HG03103 (cell line): ENCODE data around the gene LHX3.

Experiments used
- ATAC-seq: cut with Tn5 transposase; IDR thresholded peaks from one replicate; pipeline ENCODE4 v1.9.1; 2021; ENCODE audit warnings: low read depth; ENCODE audit not compliant: unreplicated experiment

LHX3 gene

DNA sequence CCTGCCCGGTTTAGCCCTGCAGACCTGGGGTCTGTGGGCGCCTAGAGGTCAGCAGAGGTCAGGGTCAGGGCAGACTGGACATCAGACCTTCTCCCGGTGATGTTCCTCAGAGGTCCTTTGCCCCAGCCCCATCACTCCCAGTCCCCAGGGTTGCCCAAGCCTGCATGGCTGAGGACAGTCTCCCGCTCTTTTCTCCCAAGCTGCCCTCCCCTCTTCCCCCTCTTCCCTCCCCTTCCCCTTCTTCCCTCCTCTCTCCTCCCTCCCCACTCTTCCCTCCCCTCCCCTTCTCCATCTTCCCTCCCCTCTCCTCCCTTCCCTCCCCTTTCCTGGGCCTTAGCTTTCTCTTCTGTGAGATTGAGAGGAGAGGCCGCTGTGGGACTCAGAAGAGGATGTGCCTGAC is 10.4 kb downstream of the LHX3 start:
- ATAC-seq, result no peak

DNA sequence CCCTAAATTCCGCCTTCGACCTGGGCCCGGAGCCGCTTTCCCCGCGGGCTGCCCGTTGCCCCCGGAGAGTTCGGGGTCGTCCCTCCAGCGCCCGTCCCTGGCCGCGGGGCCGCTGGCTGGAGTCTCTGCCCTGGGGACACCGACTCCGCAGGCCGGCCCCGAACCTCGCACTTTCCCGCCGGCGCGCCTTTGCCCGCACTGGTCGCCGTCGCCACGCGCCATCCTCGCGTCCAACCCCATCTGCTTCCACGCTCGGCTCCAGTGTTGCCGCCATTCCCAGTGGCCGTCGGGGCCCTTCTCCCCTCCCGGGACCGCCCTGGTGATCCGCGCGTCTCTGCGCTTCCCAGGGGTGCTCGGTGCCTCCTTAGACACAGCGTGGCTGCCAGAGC is 11.0 kb downstream of the LHX3 start:
- ATAC-seq, result no peak

- ATAC-seq, result no peak
These were observed 11.6 kb downstream of the LHX3 start for GRCh38 chr9:136193127-136193890.

DNA sequence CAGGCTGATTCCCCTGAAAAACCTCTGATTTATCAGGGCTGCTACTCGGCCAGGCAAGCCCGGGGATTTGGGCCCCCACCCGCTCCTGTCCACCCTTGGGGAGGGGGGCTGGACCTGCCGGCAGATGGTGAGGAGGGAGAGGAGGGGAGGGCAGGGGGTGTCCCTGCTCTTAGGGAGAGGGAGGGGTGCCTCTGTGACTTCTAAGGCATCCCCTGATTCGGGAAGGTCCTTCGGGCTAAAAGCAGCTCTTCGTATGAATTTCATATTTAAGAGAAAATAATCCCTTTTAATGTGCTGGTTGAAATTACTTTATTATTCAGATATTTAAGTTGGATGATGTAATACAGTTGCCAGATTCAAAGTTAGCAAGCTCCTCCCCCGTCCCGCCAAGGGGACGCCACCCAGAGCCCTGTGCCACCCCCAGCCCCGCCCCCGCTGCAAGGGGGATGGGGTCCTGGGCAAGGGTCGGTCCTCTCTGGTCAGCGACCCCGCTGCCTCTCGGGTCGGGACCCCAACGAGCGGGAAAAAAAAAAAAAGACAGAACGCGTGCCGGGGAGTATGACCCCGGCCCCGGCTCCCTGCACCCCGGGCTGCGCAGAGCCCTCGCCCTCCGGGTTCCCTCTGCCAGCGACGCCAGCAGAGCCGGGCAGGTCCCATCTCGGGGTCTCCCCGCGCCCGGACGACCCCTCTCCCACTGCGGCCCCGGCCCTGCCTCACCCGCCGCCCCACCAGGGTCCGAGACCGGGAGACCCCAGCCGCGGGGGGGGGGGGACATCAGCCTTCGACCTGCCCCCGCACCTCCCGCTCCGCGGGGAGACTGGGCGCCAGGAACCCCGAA is 12.4 kb downstream of the LHX3 start:
- ATAC-seq, result no peak

DNA sequence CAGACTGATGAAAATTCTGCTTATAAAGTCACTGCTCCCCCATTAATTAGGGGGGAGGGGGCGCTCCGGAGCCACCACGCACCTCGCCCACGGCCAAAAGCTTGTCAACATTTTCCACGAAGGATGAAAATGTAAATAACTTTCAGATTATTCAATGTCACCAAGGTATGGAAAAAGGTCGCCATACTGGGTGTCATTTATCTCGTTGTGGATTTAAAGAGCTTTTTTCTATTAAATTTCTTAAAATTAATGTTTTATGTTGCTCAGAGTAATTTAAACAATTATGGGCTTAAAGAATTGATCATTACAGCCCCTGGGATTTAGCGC is 13.0 kb downstream of the LHX3 start:
- no peak for ATAC-seq

GRCh38 chr9:136191099-136191959 is 13.6 kb downstream of the LHX3 start:
- no peak for ATAC-seq

GRCh38 chr9:136190656-136191055 is 14.3 kb downstream of the LHX3 start:
- no peak for ATAC-seq

GRCh38 chr9:136190237-136190601 is 14.7 kb downstream of the LHX3 start:
- no peak for ATAC-seq

- ATAC-seq, result no peak
These were observed 15.3 kb downstream of the LHX3 start for GRCh38 chr9:136189394-136190236.

- no peak for ATAC-seq
These were observed 17.0 kb downstream of the LHX3 start for GRCh38 chr9:136187683-136188586.

GRCh38 chr9:136187197-136187596 is 17.7 kb downstream of the LHX3 start:
- no peak for ATAC-seq

GRCh38 chr9:136186386-136186785 is 18.5 kb downstream of the LHX3 start:
- ATAC-seq, result no peak

DNA sequence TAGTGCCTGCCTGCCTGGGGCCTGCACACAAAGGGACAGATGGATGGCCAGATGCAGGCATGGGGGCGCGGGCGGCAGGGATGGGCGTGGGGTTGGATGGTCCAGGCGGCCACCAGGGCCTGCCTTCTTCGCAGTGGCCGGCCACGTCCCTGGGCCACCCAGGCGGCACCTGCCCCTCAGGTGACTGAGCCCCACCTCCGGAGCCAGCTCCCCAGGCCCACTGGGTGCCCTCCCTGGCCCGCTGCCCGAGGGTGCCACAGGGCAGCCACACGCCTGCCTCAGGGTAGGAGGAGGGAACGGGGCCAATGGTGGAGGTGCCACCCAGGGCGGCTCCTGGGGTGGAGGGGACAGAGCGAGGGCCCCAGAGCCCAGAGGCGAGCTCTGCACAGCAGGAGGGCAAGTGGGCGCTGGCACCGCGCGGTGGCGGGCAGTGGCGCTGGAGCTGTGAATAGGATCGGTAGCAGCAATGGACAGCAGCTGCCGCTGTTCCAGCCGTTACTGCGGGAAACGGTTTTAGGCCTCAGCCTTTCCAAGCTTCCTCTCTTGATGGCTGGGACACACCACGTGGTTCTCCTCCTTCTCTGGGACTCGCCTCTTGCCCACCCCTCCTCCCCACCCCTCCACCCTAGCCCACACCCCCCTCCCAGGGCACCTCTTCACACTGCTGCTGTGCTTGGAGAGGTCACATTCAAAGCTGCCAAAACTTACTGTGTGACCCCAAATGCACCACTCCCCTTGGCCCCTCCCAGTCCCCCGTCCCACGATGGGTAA is 19.1 kb downstream of the LHX3 start:
- no peak for ATAC-seq

DNA sequence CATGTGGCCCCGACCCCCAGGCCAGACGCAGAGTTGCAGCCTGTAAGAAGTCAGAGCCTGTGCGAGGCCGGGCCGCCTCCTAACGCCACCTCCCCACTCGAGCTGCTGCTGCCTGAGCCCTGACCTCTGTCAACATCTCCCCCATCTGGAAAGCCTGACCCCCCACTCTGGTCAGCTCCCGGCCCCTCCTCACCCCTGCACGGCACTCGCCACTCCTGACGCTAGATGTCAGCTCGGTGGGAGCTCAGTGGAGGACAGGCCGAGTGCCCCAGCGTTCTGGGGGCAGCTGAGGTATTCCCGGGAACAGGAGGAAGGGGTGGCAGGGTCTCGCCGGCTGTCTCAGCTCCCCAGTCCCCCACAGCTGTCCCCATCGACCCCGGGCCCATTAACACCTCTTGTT is 19.9 kb downstream of the LHX3 start:
- ATAC-seq, result no peak

GRCh38 chr9:136182850-136183422 is 22.0 kb downstream of the LHX3 start:
- ATAC-seq, result no peak

DNA sequence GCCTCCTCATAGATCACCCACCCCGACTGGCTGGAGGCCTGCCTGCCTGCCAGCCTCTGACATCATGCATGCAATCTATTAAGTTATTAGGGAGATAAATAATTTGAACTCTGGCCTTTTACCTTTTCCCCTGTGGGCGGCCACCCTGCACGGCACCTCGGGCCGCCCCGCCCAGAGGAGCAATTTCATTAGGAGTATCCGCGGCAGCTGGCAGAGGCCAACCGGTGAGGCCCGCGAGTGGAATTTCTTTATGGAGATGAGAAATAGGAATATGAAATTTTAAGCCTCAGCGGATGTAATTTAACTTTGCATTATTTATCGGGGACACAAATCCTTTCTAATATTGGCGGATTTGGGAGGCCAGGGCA is 22.5 kb downstream of the LHX3 start:
- ATAC-seq, result no peak

GRCh38 chr9:136181784-136182419 is 23.0 kb downstream of the LHX3 start:
- ATAC-seq, result no peak

GRCh38 chr9:136180586-136180985 is 24.3 kb downstream of the LHX3 start:
- no peak for ATAC-seq
